NCI-H2196 (cell line): Measurements from ENCODE around the gene TSHZ2.
"Not testable (repeated sequence)": the region's sequence is repeated elsewhere in the genome, so short reads cannot be mapped to it uniquely, and the experiment has no call there.

ENCODE experiments used
- DNase-seq: peaks from one replicate; lab custom pipeline; 2025; ENCODE audit not compliant: unreplicated experiment; lab: John Stamatoyannopoulos, UW

The TSHZ2 gene

DNA sequence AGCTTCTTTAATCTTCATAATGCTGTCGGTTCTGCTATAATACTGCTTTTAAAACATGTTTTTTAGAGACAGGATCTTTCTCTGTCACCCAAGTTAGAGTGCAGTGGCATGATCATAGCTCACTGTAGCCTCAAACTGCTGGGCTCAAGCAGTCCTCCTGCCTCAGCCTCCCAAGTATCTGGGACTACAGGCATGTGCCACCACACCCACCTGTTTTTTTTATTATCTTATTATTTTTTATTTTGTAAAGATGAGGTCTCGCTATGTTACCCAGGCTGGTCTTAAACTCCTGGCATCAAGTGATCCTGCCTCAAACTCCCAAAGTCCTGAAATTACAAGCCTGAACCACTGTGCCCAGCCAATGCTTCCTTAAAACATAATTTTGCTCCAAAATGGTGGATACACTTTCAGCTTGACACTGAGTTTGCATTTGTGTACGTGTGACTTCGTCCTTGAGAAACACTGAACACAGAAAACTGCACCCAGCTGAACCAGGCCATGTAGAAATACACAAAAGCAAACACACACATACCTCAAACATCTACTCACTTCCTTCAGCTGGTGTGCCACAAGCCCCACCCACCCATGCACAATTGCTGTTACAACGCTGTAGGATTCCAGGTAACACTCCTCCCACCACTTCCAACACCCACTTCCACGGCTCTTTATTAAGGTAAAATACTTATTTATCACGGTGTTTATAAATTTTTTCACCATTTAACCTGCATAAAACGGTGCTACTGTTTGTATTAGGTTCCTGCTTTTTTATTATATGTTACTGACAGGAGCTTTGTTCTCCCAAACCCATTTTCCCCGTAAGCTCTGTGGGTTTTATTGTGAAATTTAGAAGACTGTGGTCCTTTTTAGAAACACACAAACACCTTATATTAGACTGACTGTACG, 109.1 kb downstream of the TSHZ2 start:
- DNase-seq, result peak; percentile 77

DNA sequence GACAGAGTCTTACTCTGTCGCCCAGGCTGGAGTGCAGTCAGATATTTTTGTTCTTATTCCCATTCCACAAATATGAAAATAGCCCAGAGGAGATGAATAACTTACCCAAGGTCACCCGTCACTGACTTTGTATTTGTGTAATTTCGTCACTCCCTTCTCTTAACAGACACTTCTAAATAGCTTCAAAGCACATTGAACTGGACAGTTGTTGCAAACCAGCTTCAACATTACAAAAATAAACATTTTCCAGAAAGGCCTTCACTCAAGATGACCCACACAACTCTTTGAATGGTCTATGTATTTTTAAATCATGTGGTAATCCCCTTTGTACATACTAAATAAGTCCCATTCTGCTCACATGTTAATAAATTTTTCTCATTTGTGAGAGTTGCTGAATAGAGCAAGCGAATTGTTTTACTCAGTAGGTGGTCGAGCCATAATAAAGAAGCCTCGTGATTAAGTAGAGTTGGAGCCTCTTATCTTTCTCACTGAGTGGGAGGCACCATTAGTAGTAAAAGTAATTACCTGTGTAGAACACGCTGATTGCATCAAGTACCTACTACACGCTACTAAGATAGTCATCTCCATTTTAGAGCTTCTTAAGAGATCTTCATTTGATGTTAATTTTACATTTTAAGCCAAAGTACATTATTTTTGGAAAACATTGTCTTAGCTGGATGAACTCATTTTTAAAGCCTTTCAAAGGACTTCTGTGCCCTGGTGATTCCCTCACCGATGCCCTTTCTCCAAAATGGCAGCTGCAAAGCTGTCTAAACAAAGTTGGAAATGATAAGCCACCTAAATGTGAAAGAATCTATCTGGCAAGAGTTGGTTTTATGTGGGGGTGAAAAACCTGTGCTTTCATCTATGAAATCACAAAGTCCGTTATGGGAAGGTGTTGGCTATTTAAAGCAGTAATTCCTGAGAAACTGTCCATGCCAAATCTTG, 110.0 kb downstream of the TSHZ2 start:
- no peak for DNase-seq

DNA sequence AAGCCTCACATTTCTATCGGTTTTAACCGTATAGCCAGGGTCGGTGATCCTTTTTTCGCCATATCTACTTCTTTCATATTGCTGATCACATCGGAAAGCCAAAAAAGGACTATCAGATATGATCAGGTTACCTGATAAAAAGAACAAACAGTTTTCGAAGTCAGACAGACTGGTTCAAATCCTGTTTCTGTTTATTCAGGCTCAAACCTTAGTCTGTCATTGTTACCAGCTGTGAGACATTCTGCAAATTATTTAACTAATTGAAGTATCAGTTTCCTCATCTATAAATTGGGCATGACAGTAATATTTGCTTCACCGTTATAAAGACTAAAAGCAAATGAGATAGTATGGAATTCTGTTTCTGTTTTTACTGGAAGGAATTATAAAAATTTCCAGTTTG, 111.3 kb downstream of the TSHZ2 start:
- peak; percentile 17 for DNase-seq

DNA sequence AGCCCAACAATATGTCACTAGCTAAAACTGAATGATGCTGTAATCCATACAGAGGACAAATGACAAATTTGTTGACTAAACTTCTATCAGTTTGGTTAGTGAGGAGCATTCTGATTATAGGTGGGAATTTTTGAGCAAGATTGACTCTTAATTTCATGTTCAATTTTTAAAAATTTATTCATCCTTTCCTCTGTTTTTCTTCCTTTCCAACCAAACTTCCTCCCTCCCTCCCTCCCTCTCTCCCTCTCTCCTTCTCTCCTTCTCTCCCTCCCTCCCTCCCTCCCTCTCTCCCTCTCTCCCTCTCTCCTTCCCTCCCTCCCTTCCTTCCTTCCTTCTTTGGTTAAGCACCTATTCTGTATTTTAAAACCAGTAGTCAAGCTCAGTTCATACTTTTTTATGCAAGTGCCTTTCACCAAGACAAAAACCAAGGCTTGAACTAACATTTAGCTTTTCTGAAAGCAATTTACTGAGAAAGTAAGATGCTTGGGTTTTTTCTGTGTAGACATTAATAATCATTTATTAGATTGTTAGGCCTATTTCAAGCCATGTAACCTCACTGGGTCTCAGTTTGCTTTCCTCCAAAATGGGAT, 112.3 kb downstream of the TSHZ2 start:
- no peak for DNase-seq

DNA sequence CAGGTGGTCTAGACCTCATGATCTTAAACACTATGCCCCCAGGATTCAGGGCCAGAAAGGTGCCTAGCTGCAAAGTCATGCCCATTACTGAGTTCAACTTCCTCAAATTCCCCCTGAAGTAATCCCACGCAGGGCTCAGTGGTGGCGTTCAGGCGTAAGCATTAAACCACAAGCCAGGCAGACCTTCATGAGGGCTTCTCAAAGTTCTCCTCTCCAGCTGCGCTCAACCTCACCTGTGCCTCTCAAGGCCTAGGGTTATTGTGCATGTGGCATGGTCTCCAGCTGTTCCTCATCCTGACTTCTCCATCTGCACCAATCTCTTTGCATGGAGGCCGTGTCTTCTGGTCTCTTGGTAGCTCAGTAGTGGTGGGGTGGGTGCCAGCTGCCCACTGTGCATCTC, 113.6 kb downstream of the TSHZ2 start:
- DNase-seq, result no peak

DNA sequence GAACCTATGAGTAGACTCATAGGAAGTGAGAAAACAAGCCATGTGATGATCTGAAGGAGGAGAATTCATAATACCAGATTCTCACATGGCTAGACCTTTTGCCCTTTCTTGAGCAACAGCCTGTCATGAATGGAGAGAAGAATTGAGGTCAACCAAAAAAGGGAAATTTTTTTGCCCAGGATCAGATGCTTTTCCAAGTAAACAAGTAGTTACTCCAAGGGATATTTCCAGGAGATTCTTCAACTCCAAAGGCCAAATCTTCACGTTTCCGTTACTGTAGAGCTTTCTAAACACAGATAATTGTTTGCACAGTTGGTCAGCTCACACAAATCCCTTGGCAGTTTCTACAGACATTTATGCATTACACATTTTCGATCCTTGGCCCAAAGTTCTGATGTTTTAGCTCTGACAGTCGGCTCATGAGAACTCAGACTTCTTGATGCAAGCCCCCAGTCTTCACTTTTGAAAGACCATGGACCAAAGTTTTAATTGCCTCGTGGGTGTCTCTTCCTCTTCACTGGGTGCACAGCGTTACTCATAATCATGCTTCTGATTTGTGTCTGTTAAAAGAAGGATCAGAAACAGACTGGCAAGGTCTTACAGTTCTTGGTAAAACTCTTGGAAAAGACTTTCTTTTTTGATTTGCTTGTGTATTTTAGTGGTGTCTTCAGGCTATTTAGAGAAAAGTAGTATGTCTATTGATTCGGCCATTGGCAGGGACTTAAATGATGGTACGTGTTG, 115.0 kb downstream of the TSHZ2 start:
- DNase-seq, result no peak

DNA sequence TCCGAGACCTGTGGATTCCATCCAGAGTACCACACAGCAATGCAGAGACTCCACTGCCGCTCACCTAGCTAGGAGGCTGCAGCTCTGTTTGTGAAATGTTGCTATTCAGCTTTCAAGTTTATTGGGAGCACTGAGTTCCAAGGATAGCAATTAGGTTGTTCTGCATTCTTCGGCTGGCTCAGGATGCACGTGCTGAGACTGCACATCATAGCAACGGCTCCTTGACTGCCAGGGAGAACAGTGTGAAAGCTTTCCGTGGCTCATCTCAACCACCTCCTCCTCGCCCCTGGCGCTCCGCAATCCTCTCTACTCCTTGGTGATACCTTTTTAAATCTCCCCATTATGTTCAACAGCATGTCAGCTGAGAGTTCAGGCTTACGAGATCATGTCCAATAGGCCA, 116.6 kb downstream of the TSHZ2 start:
- DNase-seq, result no peak

DNA sequence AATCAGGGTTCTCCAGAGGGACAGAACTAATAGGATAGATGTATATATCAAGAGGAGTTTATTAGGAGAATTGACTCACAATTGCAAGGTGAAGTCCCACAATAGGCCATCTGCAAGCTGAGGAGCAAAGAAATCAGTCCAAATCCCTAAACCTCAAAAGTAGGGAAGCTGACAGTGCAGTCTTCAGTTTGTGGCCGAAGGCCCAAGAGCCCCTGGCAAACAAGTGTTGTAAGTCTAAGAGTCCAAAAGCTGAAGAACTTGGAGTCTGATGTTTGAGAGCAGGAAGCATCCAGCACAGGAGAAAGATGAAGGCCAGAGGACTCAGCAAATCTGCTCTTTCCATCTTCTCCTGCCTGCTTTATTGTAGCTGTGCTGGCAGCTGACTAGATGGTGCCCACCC, 117.7 kb downstream of the TSHZ2 start:
- DNase-seq, result not testable (repeated sequence)

DNA sequence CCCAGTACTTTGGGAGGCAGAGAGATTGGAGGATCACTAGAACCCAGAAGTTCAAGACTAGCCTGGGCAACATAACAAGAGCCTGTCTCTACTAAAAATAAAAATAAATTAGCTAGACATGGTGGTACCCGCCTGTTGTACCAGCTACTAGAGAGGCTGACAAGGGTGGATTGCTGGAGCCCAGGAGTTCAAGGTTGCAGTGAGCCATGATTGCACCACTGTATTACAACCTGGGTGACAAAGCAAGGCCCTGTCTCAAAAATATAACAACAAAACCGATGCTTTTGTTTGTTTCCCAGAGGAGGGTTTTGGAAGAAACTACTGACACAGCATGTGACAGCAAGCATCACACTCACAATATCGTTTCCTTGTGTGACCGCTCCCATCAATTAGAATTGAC, 119.6 kb downstream of the TSHZ2 start:
- no peak for DNase-seq

DNA sequence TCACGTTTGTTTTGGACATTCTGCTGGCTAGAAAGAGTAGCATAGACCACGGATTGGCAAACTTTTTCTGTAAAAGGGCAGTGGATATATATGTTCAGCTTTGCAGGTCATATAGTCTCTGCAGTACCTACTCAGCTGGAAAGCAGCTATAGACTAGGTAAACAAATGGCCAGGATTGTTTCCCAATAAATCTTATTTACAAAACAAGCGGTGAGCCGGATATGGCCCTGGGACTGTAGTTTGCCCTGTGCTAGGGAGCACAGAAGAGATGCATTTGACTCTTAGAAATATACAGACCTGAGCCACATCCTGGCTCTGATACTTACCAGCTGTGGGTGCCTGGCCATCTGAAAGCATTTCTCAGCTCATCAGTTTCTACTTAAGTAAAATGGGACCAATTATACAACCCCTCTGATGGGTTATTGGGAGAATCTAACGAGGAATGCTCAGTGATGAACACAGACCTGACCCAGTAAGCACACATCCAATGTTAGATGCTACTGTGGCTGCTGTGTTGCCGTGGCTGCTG, 120.7 kb downstream of the TSHZ2 start:
- DNase-seq, result no peak

DNA sequence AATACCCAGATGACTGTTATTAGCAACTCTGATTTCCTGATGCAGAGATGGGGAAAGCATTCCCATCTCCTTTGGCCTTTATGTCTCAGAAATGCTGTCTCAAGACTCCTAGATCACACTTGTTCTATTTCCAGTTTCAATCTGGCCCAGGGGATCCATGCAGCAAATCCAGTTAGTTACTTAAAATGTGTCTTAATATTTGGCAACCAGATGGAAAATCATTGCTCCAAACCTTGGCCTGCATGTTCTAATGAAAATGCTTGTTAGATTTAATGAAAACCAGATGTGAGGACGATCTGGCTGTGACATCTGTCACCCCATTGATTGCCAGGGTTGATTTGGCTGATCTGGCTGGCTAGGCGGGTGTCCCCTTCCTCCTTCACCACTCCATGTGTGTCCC, 125.2 kb downstream of the TSHZ2 start:
- no peak for DNase-seq

DNA sequence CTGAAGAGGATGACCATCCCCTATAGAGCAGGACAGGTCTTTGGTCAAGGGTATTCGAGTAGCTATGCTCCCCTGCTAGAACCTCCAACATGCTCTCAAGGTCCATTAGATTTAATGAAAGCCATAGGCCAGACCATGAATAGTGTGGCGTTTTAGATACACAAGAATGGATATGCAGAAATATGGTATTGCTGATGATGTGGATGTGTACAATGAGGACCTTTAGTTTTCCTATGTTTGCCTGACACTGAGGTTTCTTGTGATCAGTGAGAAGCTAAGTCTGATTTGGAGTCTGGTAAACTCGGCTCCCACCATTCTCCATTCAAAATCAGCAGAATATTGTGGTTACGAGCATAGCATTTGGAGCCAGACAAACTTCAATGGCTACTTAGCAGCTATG, 125.6 kb downstream of the TSHZ2 start:
- no peak for DNase-seq

DNA sequence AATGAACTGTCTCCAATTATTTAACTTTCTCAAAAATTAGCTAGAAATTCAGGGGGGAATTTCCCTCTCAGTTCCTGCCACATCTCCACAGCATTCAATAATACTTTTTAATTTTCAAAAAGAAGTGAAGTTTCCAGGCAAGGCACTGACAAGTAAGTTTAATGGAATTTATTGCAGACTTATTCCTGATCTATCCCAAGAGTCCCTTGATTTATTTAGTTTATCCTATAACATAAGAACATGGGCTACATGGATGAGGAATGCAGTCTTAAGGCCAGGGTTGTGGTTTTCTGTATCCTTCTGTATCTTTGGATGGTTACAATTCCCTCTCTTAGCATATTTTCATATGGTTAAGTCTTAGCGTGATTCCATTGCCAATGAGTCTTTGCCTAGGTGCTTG, 126.5 kb downstream of the TSHZ2 start:
- DNase-seq, result no peak

DNA sequence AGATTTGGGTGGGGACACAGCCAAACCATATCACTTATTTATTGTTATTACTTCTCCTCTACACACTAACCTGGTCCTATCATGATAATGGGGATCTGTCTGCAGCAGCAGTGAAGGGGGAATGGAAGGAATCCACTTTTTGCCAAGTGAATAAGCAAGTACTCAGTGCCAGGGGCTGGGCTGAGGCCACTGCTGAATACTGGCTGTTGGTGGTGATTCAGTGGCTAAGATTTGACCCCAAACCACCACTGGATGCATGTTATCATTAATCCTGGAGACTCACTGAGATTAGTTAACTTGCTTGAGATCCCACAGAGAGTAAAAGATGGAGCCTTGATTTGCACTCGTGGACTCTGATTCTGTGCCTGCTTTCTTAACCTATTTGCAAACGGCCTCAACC, 127.7 kb downstream of the TSHZ2 start:
- DNase-seq, result no peak

DNA sequence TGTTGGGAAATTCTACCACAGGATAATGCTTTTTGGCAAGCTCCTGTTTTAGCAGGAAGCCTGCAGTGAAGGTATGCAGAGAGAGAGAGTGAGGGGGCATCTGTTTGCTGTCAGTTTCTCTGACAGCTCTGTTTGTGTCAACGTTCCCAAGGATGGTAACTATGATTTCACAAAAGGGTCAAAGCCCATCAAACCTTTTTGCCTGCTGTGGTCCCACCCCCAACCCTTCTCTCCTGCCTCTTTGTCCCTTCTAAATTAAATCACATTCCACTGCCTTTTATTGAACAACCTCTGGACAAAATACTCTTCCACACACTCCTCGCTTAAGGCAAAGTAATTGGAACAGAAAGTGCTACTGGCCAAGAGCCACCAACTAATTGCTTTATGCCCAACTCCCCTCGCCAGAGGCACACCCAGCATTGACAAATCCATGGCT, 128.3 kb downstream of the TSHZ2 start:
- DNase-seq, result no peak

DNA sequence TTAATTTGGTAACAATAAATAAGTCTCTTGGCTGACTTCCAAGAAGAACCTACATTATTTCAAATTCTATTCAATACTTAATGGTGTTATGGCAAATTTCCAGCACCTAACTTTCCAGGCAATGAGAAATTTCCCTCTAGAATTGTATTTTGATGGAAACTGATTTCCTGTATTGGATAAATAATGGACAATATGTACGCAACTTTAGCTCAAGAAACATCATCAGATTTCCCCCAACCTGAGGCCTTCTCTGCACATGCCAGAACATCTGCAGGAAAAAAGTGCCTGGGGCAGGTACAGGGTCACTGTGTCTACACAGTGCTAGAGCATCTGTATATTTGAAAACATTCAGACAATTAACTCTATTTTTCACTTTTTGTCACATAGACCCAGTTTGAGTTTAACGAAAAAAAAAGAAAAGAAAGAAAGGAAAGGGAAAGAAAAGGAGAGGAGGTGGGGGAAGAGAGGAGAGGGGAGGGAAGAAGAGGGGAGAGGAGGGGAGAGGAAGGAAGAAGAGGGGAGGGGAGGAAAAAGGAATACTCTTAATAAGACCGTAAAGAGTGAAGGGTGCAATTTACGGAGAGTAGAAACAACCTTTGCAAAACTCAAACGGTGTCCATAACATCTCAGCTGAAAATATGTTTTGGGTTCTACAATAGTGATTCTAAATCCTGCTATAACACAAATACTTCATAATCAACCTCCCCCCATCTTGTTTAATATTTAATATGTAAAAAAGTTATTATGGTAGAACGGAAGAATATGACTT, 130.0 kb downstream of the TSHZ2 start:
- DNase-seq, result no peak

DNA sequence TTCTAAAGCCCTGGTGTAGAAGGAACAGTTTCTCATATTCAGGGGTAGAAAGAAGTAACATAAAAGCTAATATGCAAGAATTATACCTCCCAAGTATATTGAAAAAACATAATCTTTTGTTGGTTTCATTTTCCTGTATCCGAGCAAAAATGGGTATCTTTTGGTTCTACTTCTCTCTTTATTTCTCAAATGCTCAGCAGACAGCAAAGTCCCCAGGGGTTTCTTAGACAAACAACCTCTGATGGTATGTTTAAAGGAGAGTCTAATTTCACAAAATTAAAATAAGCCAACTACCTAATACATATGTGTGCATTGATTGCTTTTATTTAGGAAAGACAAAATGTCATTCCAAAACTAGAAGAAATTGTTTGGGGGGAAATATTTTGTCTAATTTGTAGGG, 131.0 kb downstream of the TSHZ2 start:
- DNase-seq, result no peak

DNA sequence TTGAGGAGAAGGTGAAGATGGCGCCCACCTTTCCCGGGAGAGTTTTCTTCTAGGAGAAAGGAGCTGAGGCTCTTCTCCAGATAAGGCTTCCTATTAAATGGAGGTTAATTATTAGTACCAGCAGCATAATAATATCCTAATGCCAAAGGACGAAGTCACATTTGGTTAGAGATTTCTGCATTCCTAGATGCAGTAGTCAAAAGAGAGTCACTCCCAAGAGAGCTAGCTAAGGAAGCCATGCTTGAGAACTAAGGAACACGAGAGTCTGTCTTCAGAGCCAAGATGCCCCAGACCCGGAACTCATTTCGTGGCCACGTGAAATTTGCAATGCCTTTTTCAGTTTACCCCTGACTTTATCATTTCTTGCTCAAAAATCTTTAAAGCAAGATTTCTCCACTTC, 132.7 kb downstream of the TSHZ2 start:
- no peak for DNase-seq

DNA sequence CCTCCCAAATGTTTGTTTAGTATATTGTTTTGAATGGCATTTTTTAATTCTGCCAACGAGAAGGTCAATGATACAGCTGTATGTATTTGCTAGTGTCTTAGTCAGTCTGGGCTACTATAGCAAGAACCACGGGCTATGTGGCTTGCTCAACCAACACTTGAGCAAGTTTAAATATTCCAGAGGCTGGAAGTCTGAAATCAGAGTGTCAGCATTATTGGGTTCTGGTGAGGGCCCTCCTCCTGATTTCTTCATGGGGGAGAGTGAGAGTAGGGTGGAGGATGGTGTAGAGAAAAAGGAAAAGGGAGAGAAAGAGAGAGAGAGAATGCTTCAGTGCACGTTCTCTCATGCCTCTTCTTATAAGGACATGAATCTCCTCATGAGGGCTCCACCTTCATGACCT, 144.6 kb downstream of the TSHZ2 start:
- no peak for DNase-seq

DNA sequence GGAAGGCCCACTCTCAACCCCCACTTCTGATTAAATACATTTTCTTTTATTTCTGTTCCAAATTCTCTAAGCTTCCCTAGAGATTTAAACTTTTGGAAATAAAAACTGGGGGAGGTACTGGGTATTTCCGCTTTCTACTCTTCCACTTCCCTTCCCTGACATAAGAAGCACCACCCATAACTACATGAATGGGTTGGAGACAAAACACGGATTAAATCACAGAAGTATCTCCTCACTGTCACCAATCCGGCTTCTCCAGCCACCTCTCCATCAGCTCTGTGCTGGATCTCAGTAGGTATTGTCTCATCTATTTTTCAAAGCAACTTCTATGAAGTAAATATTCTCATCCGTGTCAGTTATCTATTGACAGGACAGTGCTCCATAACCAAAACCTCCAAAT, 150.7 kb downstream of the TSHZ2 start:
- DNase-seq, result no peak
